HEK293 (cell line): ENCODE data around the gene MISP.

Experiments
- SP2 ChIP-seq: fragments of 450-650 bp; formaldehyde crosslinking; IDR thresholded peaks from 2 replicates; pipeline ENCODE4 v1.5.1; 2016; ENCODE audit warnings: missing biosample characterization, missing genetic modification characterization
- ZBTB11 ChIP-seq: fragments of 450-650 bp; formaldehyde crosslinking; conservative IDR thresholded peaks from 2 replicates; pipeline ENCODE4 v1.5.1; 2016; ENCODE audit warnings: low read depth, missing biosample characterization, missing genetic modification characterization
- ZEB2 ChIP-seq: fragments of 450-650 bp; formaldehyde crosslinking; IDR thresholded peaks from 2 replicates; pipeline ENCODE4 v1.5.1; 2016; ENCODE audit warnings: missing biosample characterization, missing genetic modification characterization
- ZFP37 ChIP-seq: fragments of 450-650 bp; formaldehyde crosslinking; IDR thresholded peaks from 2 replicates; pipeline ENCODE4 v1.5.1; 2016; ENCODE audit warnings: missing biosample characterization, missing genetic modification characterization
- ZNF274 ChIP-seq, 2 experiments: fragments of 200-500 bp in 1 of 2; fragments of 450-650 bp in 1 of 2; sonication (Bioruptor generic) in 1 of 2; formaldehyde crosslinking in 1 of 2; IDR thresholded peaks; 2 replicates each; pipeline versions ENCODE4 v1.5.1 to v1.6.1; 2014 to 2016; ENCODE audit warnings: borderline replicate concordance in 1 of 2, inconsistent platforms in 1 of 2, low read length in 1 of 2, missing biosample characterization in 1 of 2, missing genetic modification characterization in 1 of 2
- ZNF548 ChIP-seq: fragments of 450-650 bp; formaldehyde crosslinking; IDR thresholded peaks from 2 replicates; pipeline ENCODE4 v1.5.1; 2016; ENCODE audit warnings: missing biosample characterization, missing genetic modification characterization
- ZSCAN30 ChIP-seq: fragments of 450-650 bp; IDR thresholded peaks from 2 replicates; pipeline ENCODE4 v1.5.1; 2018; ENCODE audit warnings: missing biosample characterization, mild to moderate bottlenecking, missing genetic modification characterization, moderate library complexity
- TF ChIP-seq, protein P1 (sequence below): fragments of 450-650 bp; formaldehyde crosslinking; IDR thresholded peaks from 2 replicates; pipeline ENCODE4 v1.5.1; 2016; ENCODE audit warnings: missing biosample characterization, missing genetic modification characterization
- TF ChIP-seq, protein P2 (sequence below): fragments of 450-650 bp; formaldehyde crosslinking; IDR thresholded peaks from 2 replicates; pipeline ENCODE4 v1.5.1; 2016; ENCODE audit warnings: missing biosample characterization, missing genetic modification characterization

DNA sequence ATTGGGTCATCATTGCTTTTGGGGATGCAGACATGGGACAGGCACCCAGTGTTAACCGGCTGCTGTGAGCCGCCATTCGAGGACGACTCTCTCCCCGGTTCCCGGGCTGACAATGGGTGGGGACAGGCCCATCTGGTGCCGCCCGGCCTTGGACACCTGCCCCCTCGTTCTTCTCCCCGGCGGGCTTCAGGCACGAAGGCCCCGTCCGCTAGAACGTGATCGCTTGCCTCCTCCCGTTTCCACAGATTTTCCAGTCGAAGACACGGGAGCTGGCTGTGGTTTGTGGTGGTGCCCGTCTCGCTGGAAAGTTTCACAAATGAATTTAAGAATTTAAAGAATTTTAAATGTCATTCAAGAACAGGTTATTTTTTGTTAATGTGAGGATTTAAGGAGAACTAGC is 40.1 kb upstream of the MISP start:
- TF ChIP-seq, protein P1, sequence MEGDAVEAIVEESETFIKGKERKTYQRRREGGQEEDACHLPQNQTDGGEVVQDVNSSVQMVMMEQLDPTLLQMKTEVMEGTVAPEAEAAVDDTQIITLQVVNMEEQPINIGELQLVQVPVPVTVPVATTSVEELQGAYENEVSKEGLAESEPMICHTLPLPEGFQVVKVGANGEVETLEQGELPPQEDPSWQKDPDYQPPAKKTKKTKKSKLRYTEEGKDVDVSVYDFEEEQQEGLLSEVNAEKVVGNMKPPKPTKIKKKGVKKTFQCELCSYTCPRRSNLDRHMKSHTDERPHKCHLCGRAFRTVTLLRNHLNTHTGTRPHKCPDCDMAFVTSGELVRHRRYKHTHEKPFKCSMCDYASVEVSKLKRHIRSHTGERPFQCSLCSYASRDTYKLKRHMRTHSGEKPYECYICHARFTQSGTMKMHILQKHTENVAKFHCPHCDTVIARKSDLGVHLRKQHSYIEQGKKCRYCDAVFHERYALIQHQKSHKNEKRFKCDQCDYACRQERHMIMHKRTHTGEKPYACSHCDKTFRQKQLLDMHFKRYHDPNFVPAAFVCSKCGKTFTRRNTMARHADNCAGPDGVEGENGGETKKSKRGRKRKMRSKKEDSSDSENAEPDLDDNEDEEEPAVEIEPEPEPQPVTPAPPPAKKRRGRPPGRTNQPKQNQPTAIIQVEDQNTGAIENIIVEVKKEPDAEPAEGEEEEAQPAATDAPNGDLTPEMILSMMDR (tag by site-specific recombination), result no peak
- TF ChIP-seq, protein P2, sequence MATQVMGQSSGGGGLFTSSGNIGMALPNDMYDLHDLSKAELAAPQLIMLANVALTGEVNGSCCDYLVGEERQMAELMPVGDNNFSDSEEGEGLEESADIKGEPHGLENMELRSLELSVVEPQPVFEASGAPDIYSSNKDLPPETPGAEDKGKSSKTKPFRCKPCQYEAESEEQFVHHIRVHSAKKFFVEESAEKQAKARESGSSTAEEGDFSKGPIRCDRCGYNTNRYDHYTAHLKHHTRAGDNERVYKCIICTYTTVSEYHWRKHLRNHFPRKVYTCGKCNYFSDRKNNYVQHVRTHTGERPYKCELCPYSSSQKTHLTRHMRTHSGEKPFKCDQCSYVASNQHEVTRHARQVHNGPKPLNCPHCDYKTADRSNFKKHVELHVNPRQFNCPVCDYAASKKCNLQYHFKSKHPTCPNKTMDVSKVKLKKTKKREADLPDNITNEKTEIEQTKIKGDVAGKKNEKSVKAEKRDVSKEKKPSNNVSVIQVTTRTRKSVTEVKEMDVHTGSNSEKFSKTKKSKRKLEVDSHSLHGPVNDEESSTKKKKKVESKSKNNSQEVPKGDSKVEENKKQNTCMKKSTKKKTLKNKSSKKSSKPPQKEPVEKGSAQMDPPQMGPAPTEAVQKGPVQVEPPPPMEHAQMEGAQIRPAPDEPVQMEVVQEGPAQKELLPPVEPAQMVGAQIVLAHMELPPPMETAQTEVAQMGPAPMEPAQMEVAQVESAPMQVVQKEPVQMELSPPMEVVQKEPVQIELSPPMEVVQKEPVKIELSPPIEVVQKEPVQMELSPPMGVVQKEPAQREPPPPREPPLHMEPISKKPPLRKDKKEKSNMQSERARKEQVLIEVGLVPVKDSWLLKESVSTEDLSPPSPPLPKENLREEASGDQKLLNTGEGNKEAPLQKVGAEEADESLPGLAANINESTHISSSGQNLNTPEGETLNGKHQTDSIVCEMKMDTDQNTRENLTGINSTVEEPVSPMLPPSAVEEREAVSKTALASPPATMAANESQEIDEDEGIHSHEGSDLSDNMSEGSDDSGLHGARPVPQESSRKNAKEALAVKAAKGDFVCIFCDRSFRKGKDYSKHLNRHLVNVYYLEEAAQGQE (tag by site-specific recombination), result no peak
- TF ChIP-seq ZFP37 (no peak), ZEB2 (tag by site-specific recombination) (no peak), ZNF274 (IDR thresholded peaks at IDR 0.05; ENCODE audit: low read length) (no peak), ZNF274 (tag by site-specific recombination; IDR thresholded peaks at IDR 0.05; ENCODE audit: borderline replicate concordance) (no peak), ZNF548 (no peak), SP2 (tag by site-specific recombination) (no peak), ZSCAN30 (tag by site-specific recombination) (no peak), ZBTB11 (tag by site-specific recombination) (no peak)
